Measurements from ENCODE around the gene BRD3. TPM values are rescaled to one million over a fixed set of nuclear protein-coding genes. Genes with fewer than 3 reads are reported as not detected.
"Not testable (repeated sequence)": the region's sequence is repeated elsewhere in the genome, so short reads cannot be mapped to it uniquely, and the experiment has no call there.

The BRD3 gene
- polyA plus RNA-seq = 10 to 100 TPM in 1 of 3 donors, 1 to 10 TPM in 2; 6.3 to 15.9 (median 8.4) TPM

GRCh38 chr9:134067904-134068743 lies at the start of gene BRD3:
BRD3 (minus strand) TSS chr9:134068026; CDS start chr9:134053477, 14,549 bp downstream.
- peak within 1 kb of the TSS; percentile 15 for H3K27ac ChIP-seq (ENCODE audit: low read depth, low read length)
- WGBS, 3 donors = 1% methylated on average over 45 to 122 of the region's 131 CpGs

GRCh38 chr9:134112561-134112960 lies 44.7 kb upstream of the BRD3 start:
- 90 to 95% (median 93%) methylated on average over 6 of the region's 6 CpGs for WGBS, 3 donors
- no peak overlapping the region for H3K27ac ChIP-seq (ENCODE audit: low read depth, low read length)

GRCh38 chr9:134111064-134111463 lies 43.2 kb upstream of the BRD3 start:
- H3K27ac ChIP-seq (ENCODE audit: low read depth, low read length) = no peak overlapping the region
- WGBS, 3 donors = 70 to 85% (median 81%) methylated on average over 9 of the region's 9 CpGs

- WGBS, 3 donors = 73 to 80% (median 74%) methylated on average over 5 of the region's 5 CpGs
- no peak overlapping the region for H3K27ac ChIP-seq (ENCODE audit: low read depth, low read length)
Measured at GRCh38 chr9:134103391-134103998, 35.7 kb upstream of the BRD3 start.

- 61 to 76% (median 65%) methylated on average over 11 of the region's 11 CpGs for WGBS, 3 donors
- H3K27ac ChIP-seq (ENCODE audit: low read depth, low read length) = no peak overlapping the region
Measured at GRCh38 chr9:134101623-134102149, 33.9 kb upstream of the BRD3 start.

- WGBS, 3 donors = 68 to 71% (median 70%) methylated on average over 6 of the region's 6 CpGs
- H3K27ac ChIP-seq (ENCODE audit: low read depth, low read length) = not testable (repeated sequence)
Measured at GRCh38 chr9:134101133-134101532, 33.3 kb upstream of the BRD3 start.

GRCh38 chr9:134100040-134100439 lies 32.2 kb upstream of the BRD3 start:
- WGBS, 3 donors = 81 to 91% (median 82%) methylated on average over 5 of the region's 5 CpGs

GRCh38 chr9:134099123-134099761 lies 31.4 kb upstream of the BRD3 start:
- WGBS, 3 donors = 37 to 45% (median 45%) methylated on average over 13 of the region's 13 CpGs
- no peak overlapping the region for H3K27ac ChIP-seq (ENCODE audit: low read depth, low read length)

More at GRCh38 chr9:134100040-134100439, 32.2 kb upstream of the BRD3 start:
- H3K27ac ChIP-seq (ENCODE audit: low read depth, low read length) = no peak overlapping the region

GRCh38 chr9:134089972-134090371 lies 22.1 kb upstream of the BRD3 start:
- WGBS, 3 donors = 63 to 80% (median 74%) methylated on average over 4 of the region's 4 CpGs
- H3K27ac ChIP-seq (ENCODE audit: low read depth, low read length) = no peak overlapping the region

- no peak overlapping the region for H3K27ac ChIP-seq (ENCODE audit: low read depth, low read length)
- WGBS, 3 donors = 80 to 90% (median 83%) methylated on average over 14 of the region's 14 CpGs
Measured at GRCh38 chr9:134088063-134088725, 20.4 kb upstream of the BRD3 start.

- no peak overlapping the region for H3K27ac ChIP-seq (ENCODE audit: low read depth, low read length)
Measured at GRCh38 chr9:134085674-134086073, 17.8 kb upstream of the BRD3 start.

GRCh38 chr9:134083451-134083850 lies 15.6 kb upstream of the BRD3 start:
- WGBS, 3 donors = 74 to 93% (median 92%) methylated on average over 2 of the region's 2 CpGs
- H3K27ac ChIP-seq (ENCODE audit: low read depth, low read length) = no peak overlapping the region

More at GRCh38 chr9:134085674-134086073, 17.8 kb upstream of the BRD3 start:
- WGBS, 3 donors = 92 to 98% (median 96%) methylated on average over 2 of the region's 2 CpGs

- 0 to 44% (median 36%) methylated on average over 1 of the region's 1 CpG for WGBS, 3 donors
- H3K27ac ChIP-seq (ENCODE audit: low read depth, low read length) = no peak overlapping the region
Measured at GRCh38 chr9:134076644-134077043, 8.8 kb upstream of the BRD3 start.

- not testable (repeated sequence) for H3K27ac ChIP-seq (ENCODE audit: low read depth, low read length)
- WGBS, 3 donors = 85 to 87% (median 87%) methylated on average over 26 to 31 of the region's 31 CpGs
Measured at GRCh38 chr9:134075689-134076088, 7.9 kb upstream of the BRD3 start.

GRCh38 chr9:134073500-134073899 lies 5.7 kb upstream of the BRD3 start:
- WGBS, 3 donors = 54 to 69% (median 69%) methylated on average over 6 of the region's 6 CpGs
- H3K27ac ChIP-seq (ENCODE audit: low read depth, low read length) = no peak overlapping the region

- not testable (repeated sequence) for H3K27ac ChIP-seq (ENCODE audit: low read depth, low read length)
- 85 to 89% (median 87%) methylated on average over 7 of the region's 7 CpGs for WGBS, 3 donors
Measured at GRCh38 chr9:134072683-134073082, 4.9 kb upstream of the BRD3 start.

GRCh38 chr9:134071149-134071548 lies 3.3 kb upstream of the BRD3 start:
- H3K27ac ChIP-seq (ENCODE audit: low read depth, low read length) = no peak overlapping the region
- WGBS, 3 donors = 86 to 93% (median 87%) methylated on average over 12 of the region's 12 CpGs
